Colonic mucosa (tissue), 4 donors: ENCODE data around the gene C10orf90. TPM values are rescaled to one million over a fixed set of nuclear protein-coding genes. Genes with fewer than 3 reads are reported as not detected.

Experiments
- DNase-seq: peaks from one replicate; pipeline ENCODE4 v3.0.0-alpha.2; 2020
- H3K27ac ChIP-seq: fragments of 200-600 bp; one replicate; pipeline ENCODE4 v1.8.0; 2021
- H3K27me3 ChIP-seq: fragments of 200-600 bp; one replicate; pipeline ENCODE4 v1.8.0; 2021
- H3K36me3 ChIP-seq: fragments of 200-600 bp; one replicate; pipeline ENCODE4 v1.8.0; 2021
- H3K4me1 ChIP-seq: fragments of 200-600 bp; one replicate; pipeline ENCODE4 v1.8.0; 2021; ENCODE audit warnings: mild to moderate bottlenecking
- H3K4me3 ChIP-seq: fragments of 200-600 bp; one replicate; pipeline ENCODE4 v1.8.0; 2021
- H3K9ac ChIP-seq, 2 donors: one replicate each; pipeline ENCODE4 v1.7.0; 2013; ENCODE audit warnings: control low read depth in 2 of 2, low read depth in 2 of 2, low read length in 2 of 2
- H3K9me3 ChIP-seq: fragments of 200-600 bp; one replicate; pipeline ENCODE4 v1.8.0; 2021
- CTCF ChIP-seq: fragments of 200-600 bp; IDR thresholded peaks from one replicate; pipeline ENCODE4 v1.8.0; 2022; ENCODE audit warnings: antibody characterized with exemption, mild to moderate bottlenecking
- intact Hi-C: fragments of 100-400 bp; cut with DNase I; formaldehyde crosslinking; loops from one replicate; pipeline ENCODE4 v1.14.1; 2022
- total RNA-seq, 2 donors: library from RNA; stranded (reverse); fragmentation: NEBNext Ultra II Directional in 1 of 2; extraction: Animal tissue kit (Norgen Biotek cat#: 25700) in 1 of 2; gene quantifications; one replicate each; pipeline ENCODE4 v1.2.1, GENCODE V29; 2021
- donor health status: healthy.
- donor health status: DM: no; HTN: no; CAD: no.
- donor health status: DM: no; HTN: no; CAD: no.

The C10orf90 gene
- not detected for total RNA-seq

GRCh38 chr10:126670056-126670894 lies at the start of gene C10orf90:
Gene C10orf90, minus strand, starts transcription at chr10:126670693. Its CDS starts 213 bp downstream, at chr10:126670480.
- no peak for DNase-seq
- Histone ChIP-seq H3K27me3 (no peaks in the 10 kb centered on the region), H3K4me1 (no peaks in the 10 kb centered on the region), H3K9me3 (no peaks in the 10 kb centered on the region), H3K4me3 (no peak within 1 kb of the TSS), H3K27ac (no peak within 1 kb of the TSS), H3K36me3 (no peaks in the 10 kb centered on the region), H3K9ac (no peak within 1 kb of the TSS)
- intact Hi-C loops: no loop called here
- TF ChIP-seq CTCF: no peak

- DNase-seq: no peak
Measured at GRCh38 chr10:126716366-126716765, 45.9 kb upstream of the C10orf90 start.

GRCh38 chr10:126713594-126713993 lies 43.1 kb upstream of the C10orf90 start:
- intact Hi-C loops: no loop called here

More at GRCh38 chr10:126716366-126716765, 45.9 kb upstream of the C10orf90 start:
- Histone ChIP-seq H3K36me3 (no peaks in the 10 kb centered on the region), H3K9me3 (no peaks in the 10 kb centered on the region), H3K4me3 (no peak overlapping the region), H3K27ac (no peak overlapping the region), H3K27me3 (no peaks in the 10 kb centered on the region), H3K4me1 (no peaks in the 10 kb centered on the region), H3K9ac (no peak overlapping the region)
- intact Hi-C loops: no loop called here
- no peak for TF ChIP-seq CTCF

GRCh38 chr10:126712681-126713080 lies 42.2 kb upstream of the C10orf90 start:
- no peak for DNase-seq
- no peaks in the 10 kb centered on the region for H3K9me3 ChIP-seq
- H3K27me3 ChIP-seq: no peaks in the 10 kb centered on the region
- H3K36me3 ChIP-seq: no peaks in the 10 kb centered on the region
- H3K4me3 ChIP-seq: no peak overlapping the region
- no peak overlapping the region for H3K9ac ChIP-seq
- intact Hi-C loops: no loop called here
- TF ChIP-seq CTCF: no peak
- H3K4me1 ChIP-seq: no peaks in the 10 kb centered on the region
- H3K27ac ChIP-seq: no peak overlapping the region

More at GRCh38 chr10:126713594-126713993, 43.1 kb upstream of the C10orf90 start:
- H3K36me3 ChIP-seq: no peaks in the 10 kb centered on the region
- H3K4me1 ChIP-seq: no peaks in the 10 kb centered on the region
- TF ChIP-seq CTCF: no peak
- no peak overlapping the region for H3K4me3 ChIP-seq
- H3K27me3 ChIP-seq: no peaks in the 10 kb centered on the region
- DNase-seq: no peak
- no peak overlapping the region for H3K27ac ChIP-seq
- no peaks in the 10 kb centered on the region for H3K9me3 ChIP-seq
- no peak overlapping the region for H3K9ac ChIP-seq

- no peak overlapping the region for H3K9ac ChIP-seq
- H3K9me3 ChIP-seq: no peaks in the 10 kb centered on the region
- no peak overlapping the region for H3K27ac ChIP-seq
- TF ChIP-seq CTCF: no peak
- H3K4me3 ChIP-seq: no peak overlapping the region
- H3K27me3 ChIP-seq: no peaks in the 10 kb centered on the region
- no peaks in the 10 kb centered on the region for H3K36me3 ChIP-seq
- DNase-seq: no peak
- intact Hi-C loops: no loop called here
- H3K4me1 ChIP-seq: no peaks in the 10 kb centered on the region
Measured at GRCh38 chr10:126705951-126706565, 35.6 kb upstream of the C10orf90 start.
